Effector memory CD8-positive, alpha-beta T cell (primary cell): ENCODE measurements around the gene SSRP1.

Experiments
- ATAC-seq: fragments of 150-1000 bp; cut with Tn5 transposase; replicated peaks from 2 replicates; pipeline ENCODE4 v1.10.0; 2021; ENCODE audit warnings: mild to moderate bottlenecking, moderate library complexity
- DNase-seq, 3 experiments: peaks; one replicate each; pipeline ENCODE4 v3.0.0; 2021
- H3K27ac Mint-ChIP-seq, 2 donors: one replicate each; pipeline ENCODE4 v1.8.0; 2022; ENCODE audit warnings: mild to moderate bottlenecking in 2 of 2, mixed read lengths in 2 of 2, moderate library complexity in 2 of 2
- H3K27me3 Mint-ChIP-seq, 2 donors: one replicate each; pipeline ENCODE4 v1.8.0; 2022; ENCODE audit warnings: mixed read lengths in 2 of 2
- H3K36me3 Mint-ChIP-seq: one replicate; pipeline ENCODE4 v1.8.0; 2022; ENCODE audit warnings: mild to moderate bottlenecking, moderate library complexity, mixed read lengths; ENCODE audit not compliant: insufficient read depth
- H3K4me1 Mint-ChIP-seq, 2 donors: one replicate each; pipeline ENCODE4 v1.8.0; 2022; ENCODE audit warnings: low read depth in 2 of 2, mixed read lengths in 2 of 2
- H3K4me3 Mint-ChIP-seq, 2 donors: one replicate each; pipeline ENCODE4 v1.8.0; 2022; ENCODE audit warnings: mild to moderate bottlenecking in 2 of 2, mixed read lengths in 2 of 2, moderate library complexity in 2 of 2
- H3K9me3 Mint-ChIP-seq, 2 donors: one replicate each; pipeline ENCODE4 v1.8.0; 2022; ENCODE audit warnings: mixed read lengths in 2 of 2

SSRP1 gene

GRCh38 chr11:57356268-57356667, 20.6 kb upstream of the SSRP1 start:
- Mint-ChIP-seq H3K4me3 (no peak overlapping the region), H3K27ac (no peak overlapping the region), H3K9me3 (no peaks in the 10 kb centered on the region), H3K4me1 (no peaks in the 10 kb centered on the region), H3K36me3 (no peaks in the 10 kb centered on the region), H3K27me3 (peaks cover 13 to 17% of the 10 kb centered on the region in 2 donors)
- ATAC-seq (no peak), DNase-seq (no peak)

- Mint-ChIP-seq H3K9me3 (no peaks in the 10 kb centered on the region), H3K4me3 (no peak overlapping the region), H3K36me3 (no peaks in the 10 kb centered on the region), H3K27ac (no peak overlapping the region), H3K27me3 (peaks cover 13 to 17% of the 10 kb centered on the region in 2 donors), H3K4me1 (peaks cover 3% of the 10 kb centered on the region in 2 donors)
- no peak for ATAC-seq
- DNase-seq = no peak
Measured at GRCh38 chr11:57354699-57355098, 19.0 kb upstream of the SSRP1 start.

GRCh38 chr11:57353852-57354251, 18.2 kb upstream of the SSRP1 start:
- Mint-ChIP-seq H3K4me1 (peaks cover 3% of the 10 kb centered on the region in 2 donors), H3K27me3 (peaks cover 13 to 17% of the 10 kb centered on the region in 2 donors), H3K27ac (no peak overlapping the region), H3K9me3 (no peaks in the 10 kb centered on the region), H3K4me3 (no peak overlapping the region), H3K36me3 (peaks cover under 1% of the 10 kb centered on the region)
- no peak for DNase-seq
- ATAC-seq = no peak

GRCh38 chr11:57353446-57353845, 17.8 kb upstream of the SSRP1 start:
- H3K27me3 Mint-ChIP-seq = peaks cover 13 to 17% of the 10 kb centered on the region in 2 donors
- no peak overlapping the region for H3K4me3 Mint-ChIP-seq
- DNase-seq (no peak), ATAC-seq (no peak)
- H3K9me3 Mint-ChIP-seq = no peaks in the 10 kb centered on the region
- H3K4me1 Mint-ChIP-seq = peaks cover 3% of the 10 kb centered on the region in 2 donors
- H3K27ac Mint-ChIP-seq = no peak overlapping the region
- H3K36me3 Mint-ChIP-seq = peaks cover 2% of the 10 kb centered on the region

- Mint-ChIP-seq H3K36me3 (peaks cover 2% of the 10 kb centered on the region), H3K4me3 (no peak overlapping the region), H3K27me3 (peaks cover 13 to 17% of the 10 kb centered on the region in 2 donors)
Measured at GRCh38 chr11:57353036-57353435, 17.3 kb upstream of the SSRP1 start.

GRCh38 chr11:57349491-57350274, 14.0 kb upstream of the SSRP1 start:
- DNase-seq (peak; percentile 55 to 60 (median 58)), ATAC-seq (peak; percentile 54)
- H3K4me3 Mint-ChIP-seq = no peak overlapping the region
- peaks cover 2% of the 10 kb centered on the region for H3K36me3 Mint-ChIP-seq
- no peak overlapping the region for H3K27ac Mint-ChIP-seq
- H3K4me1 Mint-ChIP-seq = peaks cover 9 to 13% of the 10 kb centered on the region in 2 donors
- H3K27me3 Mint-ChIP-seq = peaks cover 5 to 8% of the 10 kb centered on the region in 2 donors
- no peaks in the 10 kb centered on the region for H3K9me3 Mint-ChIP-seq

More at GRCh38 chr11:57353036-57353435, 17.3 kb upstream of the SSRP1 start:
- no peak for DNase-seq
- ATAC-seq = no peak
- no peak overlapping the region for H3K27ac Mint-ChIP-seq
- peaks cover 3% of the 10 kb centered on the region in 2 donors for H3K4me1 Mint-ChIP-seq
- no peaks in the 10 kb centered on the region for H3K9me3 Mint-ChIP-seq

GRCh38 chr11:57348636-57349313, 13.1 kb upstream of the SSRP1 start:
- Mint-ChIP-seq H3K27me3 (no peaks in the 10 kb centered on the region), H3K4me3 (no peak overlapping the region), H3K4me1 (peaks cover 9 to 13% of the 10 kb centered on the region in 2 donors), H3K36me3 (peaks cover 2% of the 10 kb centered on the region), H3K9me3 (no peaks in the 10 kb centered on the region), H3K27ac (no peak overlapping the region)
- ATAC-seq (no peak), DNase-seq (no peak)

GRCh38 chr11:57348052-57348451, 12.4 kb upstream of the SSRP1 start:
- H3K27ac Mint-ChIP-seq = no peak overlapping the region
- ATAC-seq = no peak

GRCh38 chr11:57347336-57347735, 11.6 kb upstream of the SSRP1 start:
- Mint-ChIP-seq H3K4me1 (peaks cover 9 to 13% of the 10 kb centered on the region in 2 donors), H3K27me3 (no peaks in the 10 kb centered on the region), H3K27ac (no peak overlapping the region), H3K36me3 (peaks cover 2% of the 10 kb centered on the region), H3K4me3 (no peak overlapping the region), H3K9me3 (no peaks in the 10 kb centered on the region)
- ATAC-seq = no peak
- no peak for DNase-seq

More at GRCh38 chr11:57348052-57348451, 12.4 kb upstream of the SSRP1 start:
- Mint-ChIP-seq H3K4me3 (no peak overlapping the region), H3K9me3 (no peaks in the 10 kb centered on the region), H3K36me3 (peaks cover 2% of the 10 kb centered on the region), H3K4me1 (peaks cover 9 to 13% of the 10 kb centered on the region in 2 donors), H3K27me3 (no peaks in the 10 kb centered on the region)
- no peak for DNase-seq

- Mint-ChIP-seq H3K36me3 (peaks cover 2% of the 10 kb centered on the region), H3K9me3 (no peaks in the 10 kb centered on the region), H3K27me3 (no peaks in the 10 kb centered on the region), H3K4me3 (no peak overlapping the region), H3K27ac (no peak overlapping the region), H3K4me1 (peaks cover 9 to 13% of the 10 kb centered on the region in 2 donors)
- ATAC-seq = peak; percentile 92
- DNase-seq = peak; percentile 62 to 65 (median 62)
Measured at GRCh38 chr11:57345555-57346211, 10.0 kb upstream of the SSRP1 start.

GRCh38 chr11:57344826-57345225, 9.1 kb upstream of the SSRP1 start:
- H3K4me3 Mint-ChIP-seq = no peak overlapping the region
- H3K9me3 Mint-ChIP-seq = no peaks in the 10 kb centered on the region
- no peak for DNase-seq
- H3K27me3 Mint-ChIP-seq = no peaks in the 10 kb centered on the region
- H3K36me3 Mint-ChIP-seq = peaks cover 2% of the 10 kb centered on the region
- no peak for ATAC-seq
- H3K4me1 Mint-ChIP-seq = peaks cover 7 to 11% of the 10 kb centered on the region in 2 donors
- H3K27ac Mint-ChIP-seq = no peak overlapping the region

GRCh38 chr11:57343825-57344224, 8.1 kb upstream of the SSRP1 start:
- Mint-ChIP-seq H3K36me3 (peaks cover 2% of the 10 kb centered on the region), H3K4me3 (no peak overlapping the region), H3K27me3 (no peaks in the 10 kb centered on the region), H3K4me1 (peaks cover 7 to 10% of the 10 kb centered on the region in 2 donors), H3K27ac (no peak overlapping the region), H3K9me3 (no peaks in the 10 kb centered on the region)
- ATAC-seq (no peak), DNase-seq (no peak)

- H3K9me3 Mint-ChIP-seq = no peaks in the 10 kb centered on the region
- no peak for DNase-seq
- no peaks in the 10 kb centered on the region for H3K36me3 Mint-ChIP-seq
- peaks cover 7 to 9% of the 10 kb centered on the region in 2 donors for H3K4me1 Mint-ChIP-seq
- no peak overlapping the region for H3K27ac Mint-ChIP-seq
- no peak overlapping the region for H3K4me3 Mint-ChIP-seq
- no peaks in the 10 kb centered on the region for H3K27me3 Mint-ChIP-seq
- ATAC-seq = no peak
Measured at GRCh38 chr11:57342702-57343101, 7.0 kb upstream of the SSRP1 start.
